Natural killer cell (primary cell): ENCODE results near the gene CILP. TPM values are rescaled to one million over a fixed set of nuclear protein-coding genes. Genes with fewer than 3 reads are reported as not detected.
A peak's percentile ranks its signal among the peaks of the same experiment; 100 is the strongest.
"Not testable (repeated sequence)": the region's sequence is repeated elsewhere in the genome, so short reads cannot be mapped to it uniquely, and the experiment has no call there.

ENCODE experiments used
- ATAC-seq, 3 donors: fragments of 150-1000 bp in 2 of 3; fragments of 200-7000 bp in 1 of 3; cut with Tn5 transposase; 1 replicate in 1 of 3; 2 replicates in 2 of 3; pipeline ENCODE4 v1.10.0; 2021; ENCODE audit warnings: mild to moderate bottlenecking in 2 of 3, moderate library complexity in 2 of 3
- DNase-seq, 2 donors: peaks; one replicate each; pipeline versions ENCODE4 v3.0.0 to v3.0.0-alpha.2; 2013 to 2021; ENCODE audit warnings: mixed read lengths in 1 of 2
- H3K27ac ChIP-seq: one replicate; pipeline ENCODE4 v1.5.1; 2013; ENCODE audit warnings: mild to moderate bottlenecking, low read length
- H3K27me3 ChIP-seq: one replicate; pipeline ENCODE4 v1.6.1; 2013; ENCODE audit warnings: low read length; ENCODE audit not compliant: control insufficient read depth, insufficient read depth
- H3K36me3 ChIP-seq: one replicate; pipeline ENCODE4 v1.6.1; 2013; ENCODE audit warnings: low read length; ENCODE audit not compliant: control insufficient read depth, insufficient read depth
- H3K4me1 ChIP-seq: one replicate; pipeline ENCODE4 v1.6.1; 2013; ENCODE audit warnings: low read length; ENCODE audit not compliant: control insufficient read depth, insufficient read depth
- H3K4me3 ChIP-seq: one replicate; pipeline ENCODE4 v1.5.1; 2013; ENCODE audit warnings: low read length
- H3K9me3 ChIP-seq: one replicate; pipeline ENCODE4 v1.6.1; 2013; ENCODE audit warnings: low read length; ENCODE audit not compliant: control insufficient read depth, insufficient read depth
- H3K27ac Mint-ChIP-seq, 2 donors: one replicate each; pipeline ENCODE4 v1.8.0; 2022; ENCODE audit warnings: mild to moderate bottlenecking in 2 of 2, mixed read lengths in 2 of 2, moderate library complexity in 1 of 2
- H3K27me3 Mint-ChIP-seq, 2 donors: one replicate each; pipeline ENCODE4 v1.8.0; 2022; ENCODE audit warnings: low read depth in 2 of 2, mixed read lengths in 2 of 2
- H3K36me3 Mint-ChIP-seq: one replicate; pipeline ENCODE4 v1.8.0; 2022; ENCODE audit warnings: mixed read lengths
- H3K4me1 Mint-ChIP-seq, 2 donors: one replicate each; pipeline ENCODE4 v1.8.0; 2022; ENCODE audit warnings: mixed read lengths in 2 of 2
- H3K4me3 Mint-ChIP-seq: one replicate; pipeline ENCODE4 v1.8.0; 2022; ENCODE audit warnings: mild to moderate bottlenecking, moderate library complexity, mixed read lengths
- H3K9me3 Mint-ChIP-seq, 2 donors: one replicate each; pipeline ENCODE4 v1.8.0; 2022; ENCODE audit warnings: mixed read lengths in 2 of 2
- CTCF ChIP-seq: fragments of 200-600 bp; IDR thresholded peaks from one replicate; pipeline ENCODE4 v1.8.0; 2022; ENCODE audit warnings: antibody characterized with exemption
- whole genome bisulfite sequencing: methylation state at CpG from one replicate; pipeline ENCODE4 v1.1.7; 2013; ENCODE audit warnings: missing lambda C conversion rate; ENCODE audit not compliant: insufficient coverage; 5-methylcytosine and 5-hydroxymethylcytosine counted together
- intact Hi-C: fragments of 100-400 bp; cut with micrococcal nuclease; formaldehyde crosslinking; loops from one replicate; pipeline ENCODE4 v1.14.2; 2022
- total RNA-seq, 4 donors: library from RNA; stranded (reverse); fragments of 120-200 nt in 1 of 4; gene quantifications; one replicate each; pipeline versions ENCODE4 v1.2.3 to v1.2.4, GENCODE V29; 2013 to 2022

The CILP gene
- total RNA-seq, 3 donors from 2014 or later (not counting 1 experiment from before 2014, with no cell fraction given), result 0.24 to 0.61 (median 0.35) TPM

- ATAC-seq, result peak in 2 of 3 donors; percentile 2 to 5
- TF ChIP-seq CTCF, result no peak
- H3K9me3 Mint-ChIP-seq, result no peaks in the 10 kb centered on the region
- Histone ChIP-seq H3K27me3 (no peaks in the 10 kb centered on the region), H3K4me3 (peak overlapping the region; percentile 68), H3K9me3 (no peaks in the 10 kb centered on the region), H3K36me3 (peaks cover 8% of the 10 kb centered on the region), H3K27ac (peak overlapping the region; percentile 76), H3K4me1 (peaks cover 24% of the 10 kb centered on the region)
- H3K4me1 Mint-ChIP-seq, result peaks cover 26 to 31% of the 10 kb centered on the region in 2 donors
- no peaks in the 10 kb centered on the region for H3K36me3 Mint-ChIP-seq
- DNase-seq, result peak; percentile 43 to 52
- WGBS, result 0% methylated on average over 33 of the region's 33 CpGs
- intact Hi-C loops, result loop anchor here (2.0 to 10.0 kb wide), 3 partner anchors 50 to 200 kb away; partner anchors contain the start of genes PARP16 and PDCD7
- no peaks in the 10 kb centered on the region for H3K27me3 Mint-ChIP-seq
- peak overlapping the region; percentile 93 for H3K4me3 Mint-ChIP-seq
- H3K27ac Mint-ChIP-seq, result peak overlapping the region; percentile 91 to 92
Observed at GRCh38 chr15:65184305-65184867, 26.9 kb downstream of the CILP start.

GRCh38 chr15:65183865-65184159 is 27.5 kb downstream of the CILP start:
- Histone ChIP-seq H3K27me3 (no peaks in the 10 kb centered on the region), H3K9me3 (no peaks in the 10 kb centered on the region), H3K27ac (peak overlapping the region; percentile 76), H3K36me3 (peaks cover 14% of the 10 kb centered on the region), H3K4me3 (peak overlapping the region; percentile 68), H3K4me1 (peaks cover 24% of the 10 kb centered on the region)
- Mint-ChIP-seq H3K36me3 (no peaks in the 10 kb centered on the region), H3K27ac (peak overlapping the region; percentile 91 to 92), H3K4me3 (peak overlapping the region; percentile 93), H3K9me3 (no peaks in the 10 kb centered on the region), H3K4me1 (peaks cover 26 to 31% of the 10 kb centered on the region in 2 donors), H3K27me3 (no peaks in the 10 kb centered on the region)
- no peak for DNase-seq
- intact Hi-C loops, result loop anchor here (2.0 to 10.0 kb wide), 3 partner anchors 49 to 201 kb away; partner anchors contain the start of genes PARP16 and PDCD7
- TF ChIP-seq CTCF, result no peak
- ATAC-seq, result no peak
- no CpG with 5 or more reads among the region's 4 CpGs for WGBS

- peaks cover 24% of the 10 kb centered on the region for H3K4me1 ChIP-seq
- peak overlapping the region; percentile 91 to 92 for H3K27ac Mint-ChIP-seq
- no peaks in the 10 kb centered on the region for H3K9me3 Mint-ChIP-seq
- no peak overlapping the region for H3K27ac ChIP-seq
- DNase-seq (no peak), ATAC-seq (no peak)
- WGBS, result 70% methylated on average over 4 of the region's 4 CpGs
- TF ChIP-seq CTCF, result no peak
- no peak overlapping the region for H3K4me3 ChIP-seq
- H3K4me1 Mint-ChIP-seq, result peaks cover 26 to 31% of the 10 kb centered on the region in 2 donors
- no peaks in the 10 kb centered on the region for H3K36me3 Mint-ChIP-seq
- peaks cover 25% of the 10 kb centered on the region for H3K36me3 ChIP-seq
- no peaks in the 10 kb centered on the region for H3K9me3 ChIP-seq
- no peaks in the 10 kb centered on the region for H3K27me3 ChIP-seq
- intact Hi-C loops, result loop anchor here (10.0 kb wide), 2 partner anchors 48 to 202 kb away; partner anchors contain the start of gene PDCD7
- H3K4me3 Mint-ChIP-seq, result peak overlapping the region; percentile 93
- no peaks in the 10 kb centered on the region for H3K27me3 Mint-ChIP-seq
Observed at GRCh38 chr15:65182538-65182937, 28.7 kb downstream of the CILP start.

GRCh38 chr15:65181582-65182353 is 29.5 kb downstream of the CILP start:
- not testable (repeated sequence) for H3K27me3 Mint-ChIP-seq, H3K9me3 Mint-ChIP-seq, DNase-seq, H3K36me3 Mint-ChIP-seq, ATAC-seq, H3K27ac ChIP-seq, H3K27me3 ChIP-seq, H3K4me3 ChIP-seq, H3K9me3 ChIP-seq
- peaks cover 31% of the 10 kb centered on the region for H3K36me3 ChIP-seq
- Mint-ChIP-seq H3K4me3 (peak overlapping the region; percentile 43), H3K4me1 (peaks cover 26 to 31% of the 10 kb centered on the region in 2 donors), H3K27ac (peak overlapping the region in 1 of 2 donors; percentile 51)
- intact Hi-C loops, result loop anchor here (10.0 kb wide), 2 partner anchors 47 to 203 kb away; partner anchors contain the start of gene PDCD7
- WGBS, result 89% methylated on average over 11 of the region's 15 CpGs
- H3K4me1 ChIP-seq, result peaks cover 24% of the 10 kb centered on the region
